Ecto neural progenitor cell (in vitro differentiated cells): ENCODE data around the gene ELN.

ENCODE experiments used
- DNase-seq: peaks from one replicate; pipeline ENCODE4 v3.0.0-alpha.2; 2018; ENCODE audit warnings: low spot score

ELN gene

DNA sequence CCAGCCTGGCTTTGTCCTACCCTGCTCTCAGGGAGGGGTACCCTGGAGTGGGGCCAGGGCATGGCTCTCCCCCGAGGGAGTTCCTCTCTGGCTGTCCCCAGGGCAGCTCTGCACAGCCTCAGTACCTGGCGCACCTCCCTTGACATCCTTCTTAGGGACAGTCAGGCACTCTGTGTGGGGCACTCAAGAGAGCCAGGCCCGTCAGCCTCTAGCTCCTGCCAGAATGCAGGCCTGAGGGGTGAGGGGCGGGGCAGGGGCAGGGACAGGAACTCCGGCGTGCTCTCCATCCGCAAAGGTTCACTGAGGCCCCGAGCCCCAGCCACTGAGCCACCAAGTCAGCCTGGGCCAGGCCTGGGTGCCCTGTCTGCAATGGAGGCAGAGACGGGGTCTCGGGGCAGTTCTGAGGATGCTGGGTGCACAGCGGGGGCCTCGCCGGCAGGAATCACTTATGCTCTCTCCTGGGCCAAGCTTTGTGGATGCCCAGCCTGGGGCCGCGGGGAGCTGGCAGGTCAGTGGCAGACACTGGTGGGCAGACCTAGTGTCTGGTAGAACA lies 65.8 kb downstream of the ELN start:
- DNase-seq, result no peak

DNA sequence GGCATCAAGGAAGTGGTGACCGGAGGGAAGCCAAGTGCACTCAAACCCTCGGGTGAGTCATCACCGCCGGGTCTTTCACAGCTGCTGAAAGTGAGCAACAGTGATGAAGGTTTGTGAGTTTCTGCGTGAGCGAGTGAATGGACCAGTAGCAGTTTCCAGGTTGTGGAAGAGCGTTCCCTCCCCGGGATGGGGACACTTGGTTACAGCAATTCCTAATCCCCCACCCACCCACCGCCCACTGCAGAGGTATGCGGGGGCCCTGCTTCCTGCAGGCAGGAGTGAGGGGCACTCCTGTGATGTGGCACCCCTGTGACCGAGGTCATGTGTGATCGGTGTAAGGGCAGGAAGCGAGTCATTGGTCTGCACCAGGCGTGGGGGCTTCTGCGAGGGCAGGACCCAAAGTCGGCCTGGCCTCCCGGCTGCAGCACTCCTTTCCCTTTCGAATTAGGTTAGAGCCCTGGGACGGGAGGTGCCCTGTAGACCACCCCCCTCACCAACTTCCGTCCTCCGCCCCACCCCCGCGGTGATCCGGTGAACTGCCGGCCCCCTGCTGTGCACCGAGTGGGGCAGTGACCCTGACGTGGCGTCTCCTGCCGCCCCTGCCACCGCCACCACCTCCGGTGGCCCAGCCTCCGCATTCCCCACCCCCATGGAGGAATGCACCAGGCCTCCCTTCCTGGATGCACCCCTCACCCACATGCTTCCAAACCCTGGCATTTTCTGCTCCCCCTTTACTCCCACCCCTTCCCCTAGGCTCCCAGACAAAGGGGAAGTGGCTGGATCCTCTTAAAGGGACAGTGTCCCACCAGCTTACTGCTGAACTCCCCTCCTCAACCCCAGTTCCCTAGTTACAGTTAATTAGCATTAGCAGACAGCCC lies 66.5 kb downstream of the ELN start:
- peak; percentile 65 for DNase-seq

DNA sequence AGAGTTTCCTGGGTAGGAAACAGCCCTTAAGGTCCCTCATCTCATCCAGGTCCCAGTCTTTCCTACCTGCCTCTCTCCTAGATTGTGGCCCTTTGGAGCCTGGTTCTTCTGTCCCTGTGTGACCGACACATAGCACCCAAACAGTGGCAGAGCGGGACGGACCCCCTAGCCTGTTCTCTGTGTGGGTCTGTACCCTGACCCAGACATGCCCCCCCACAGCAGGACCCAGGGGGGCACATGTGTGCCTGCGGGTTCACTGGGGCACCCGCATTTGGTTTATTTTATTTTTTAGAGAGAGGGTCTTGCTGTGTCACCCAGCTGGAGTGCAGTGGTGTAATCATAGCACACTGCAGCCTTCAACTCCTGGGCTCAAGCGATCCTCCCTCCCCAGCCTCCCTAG lies 67.2 kb downstream of the ELN start:
- no peak for DNase-seq

DNA sequence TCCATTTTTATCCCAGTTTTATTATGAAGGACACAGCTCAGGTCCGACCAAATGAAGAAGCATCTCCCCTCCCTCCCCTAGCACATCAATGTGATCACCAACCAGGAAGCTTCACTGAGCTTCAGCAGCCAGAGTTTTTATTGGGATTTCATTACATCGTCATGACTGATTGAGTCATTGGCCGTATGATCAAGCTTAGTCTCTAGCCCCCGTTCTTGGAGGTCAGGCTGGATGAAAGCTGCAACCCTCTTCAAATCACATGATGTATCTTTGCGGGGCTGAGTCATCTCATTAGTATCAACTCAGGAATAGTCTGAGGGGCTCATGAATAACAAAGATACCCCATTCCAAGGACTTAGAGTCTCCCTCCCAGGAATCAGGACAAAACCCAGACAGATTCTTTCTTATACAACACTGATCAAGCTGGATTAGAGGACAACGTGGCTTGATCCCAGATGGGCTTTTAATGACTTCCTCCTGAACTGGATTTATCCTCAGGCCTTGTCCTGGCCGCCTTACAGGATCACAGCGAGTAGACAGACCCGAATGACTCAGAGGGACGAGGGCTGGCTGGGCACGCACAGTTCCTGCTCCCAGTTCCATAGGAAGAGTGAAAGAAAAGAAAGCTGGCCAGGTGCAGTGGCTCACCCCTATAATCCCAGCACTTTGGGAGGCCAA lies 70.1 kb downstream of the ELN start:
- DNase-seq, result no peak

DNA sequence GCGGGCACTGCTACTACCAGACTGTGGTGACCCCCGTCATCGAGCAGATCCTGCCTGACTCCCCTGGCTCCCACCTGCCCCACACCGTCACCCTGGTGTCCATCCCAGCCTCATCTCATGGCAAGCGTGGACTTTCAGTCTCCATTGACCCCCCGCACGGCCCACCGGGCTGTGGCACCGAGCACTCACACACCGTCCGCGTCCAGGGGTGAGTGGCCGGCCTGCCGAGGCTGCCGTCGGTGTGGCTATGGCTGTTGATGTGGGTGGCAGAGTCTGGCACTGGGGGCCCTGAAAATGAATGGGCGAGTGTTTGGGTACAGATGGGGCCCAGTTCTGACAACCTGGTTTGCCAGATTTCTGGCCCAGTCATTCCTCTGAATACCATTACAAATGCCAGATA lies 71.1 kb downstream of the ELN start:
- no peak for DNase-seq

DNA sequence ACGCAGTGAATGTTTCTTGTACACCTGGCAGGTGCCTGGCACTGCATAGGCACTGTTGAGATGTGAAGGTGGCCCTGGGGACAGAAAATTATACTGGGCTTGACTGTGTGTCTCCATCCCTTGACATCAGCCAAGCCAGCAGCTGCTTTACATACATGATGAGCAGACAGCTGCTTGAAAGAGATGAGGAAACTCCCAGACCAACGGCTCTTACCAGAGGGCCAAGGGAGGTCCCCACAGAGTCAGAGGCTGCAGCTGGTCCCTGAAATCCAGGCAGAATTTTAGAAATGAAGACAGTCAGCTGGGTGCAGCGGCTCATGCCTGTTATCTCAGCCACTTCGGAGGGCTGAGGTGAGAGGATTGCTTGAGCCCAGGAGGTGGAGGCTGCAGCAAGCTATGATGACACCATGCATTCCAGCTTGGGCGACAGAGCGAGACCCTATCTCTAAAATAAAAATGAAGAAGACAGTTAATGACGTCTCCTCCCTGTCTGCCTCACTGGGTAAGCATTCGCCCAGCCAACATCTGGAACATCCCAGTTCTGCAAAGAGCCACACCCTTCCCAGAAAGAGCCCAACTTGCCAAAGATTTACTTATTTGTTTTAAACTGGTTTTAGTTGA lies 73.2 kb downstream of the ELN start:
- DNase-seq, result no peak

DNA sequence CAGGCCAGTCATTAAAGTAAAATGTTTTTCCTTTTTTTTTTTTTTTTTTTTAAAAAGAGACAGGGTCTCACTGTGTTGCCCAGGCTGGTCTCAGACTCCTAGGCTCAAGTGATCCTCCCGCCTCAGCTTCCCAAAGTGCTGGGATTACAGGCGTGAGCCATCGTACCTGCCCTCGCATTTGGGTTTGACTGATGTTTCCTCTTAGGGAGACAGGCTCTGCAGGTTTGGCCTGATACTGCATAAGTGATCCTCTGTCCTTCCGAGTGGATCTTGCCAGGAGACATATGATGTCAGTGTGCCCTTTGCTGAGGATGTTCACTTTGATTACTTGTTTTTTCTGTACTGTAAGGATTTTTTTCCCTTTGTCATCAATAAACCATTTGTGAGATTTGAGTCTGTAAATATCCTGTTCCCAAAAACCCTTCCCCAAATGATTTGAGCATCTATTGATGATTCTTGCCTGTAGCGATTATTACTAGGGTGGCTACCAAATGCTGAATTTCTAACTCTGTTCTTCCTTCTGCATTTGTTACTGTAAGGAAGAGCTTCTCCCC lies 75.3 kb downstream of the ELN start:
- no peak for DNase-seq

DNA sequence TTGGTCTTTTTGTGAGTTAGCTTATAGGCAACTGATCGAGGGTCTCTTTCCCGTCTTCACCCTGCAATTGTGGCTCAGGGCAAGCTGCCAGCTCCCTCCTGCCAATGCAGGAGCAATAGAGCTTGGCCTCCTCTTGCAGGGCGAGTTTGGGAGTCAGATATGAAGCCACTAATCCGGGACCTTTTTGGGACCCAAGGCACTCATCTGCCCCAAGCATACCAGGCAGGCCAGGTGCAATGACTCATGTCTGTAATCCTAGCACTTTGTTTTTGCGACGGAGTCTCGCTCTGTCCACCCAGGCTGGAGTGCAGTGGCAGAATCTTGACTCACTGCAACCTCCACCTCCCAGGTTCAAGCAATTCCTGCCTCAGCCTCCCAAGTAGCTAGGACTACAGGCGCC lies 76.7 kb downstream of the ELN start:
- DNase-seq, result no peak

DNA sequence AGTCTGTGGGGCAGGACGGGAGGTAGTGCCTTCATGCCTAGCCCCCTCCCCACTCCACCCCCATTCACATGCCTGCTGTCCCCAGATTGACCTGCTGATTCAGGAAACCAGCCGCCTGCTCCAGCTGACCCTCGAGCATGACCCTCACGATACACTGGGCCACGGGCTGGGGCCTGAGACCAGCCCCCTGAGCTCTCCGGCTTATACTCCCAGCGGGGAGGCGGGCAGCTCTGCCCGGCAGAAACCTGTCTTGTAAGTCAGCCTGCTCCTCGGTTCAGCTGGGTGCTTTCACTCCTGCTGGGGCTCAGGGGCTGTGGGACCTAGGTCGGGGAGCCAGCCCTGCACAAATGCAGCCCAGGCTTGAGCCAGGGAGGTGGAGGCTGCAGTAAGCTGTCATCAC lies 78.0 kb downstream of the ELN start:
- no peak for DNase-seq

DNA sequence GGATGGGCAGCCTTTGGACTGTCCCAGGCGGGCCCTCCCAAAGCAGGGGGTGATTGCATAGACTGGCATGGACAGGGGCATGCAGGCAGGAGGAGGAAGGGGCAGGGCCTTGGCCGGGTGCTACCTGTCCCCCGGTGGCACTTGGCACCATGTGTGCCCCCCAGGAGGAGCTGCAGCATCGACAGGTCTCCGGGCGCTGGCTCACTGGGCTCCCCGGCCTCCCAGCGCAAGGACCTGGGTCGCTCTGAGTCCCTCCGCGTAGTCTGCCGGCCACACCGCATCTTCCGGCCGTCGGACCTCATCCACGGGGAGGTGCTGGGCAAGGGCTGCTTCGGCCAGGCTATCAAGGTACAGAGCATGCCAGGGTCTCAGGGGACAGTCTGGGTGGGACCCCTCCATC lies 78.9 kb downstream of the ELN start:
- no peak for DNase-seq

DNA sequence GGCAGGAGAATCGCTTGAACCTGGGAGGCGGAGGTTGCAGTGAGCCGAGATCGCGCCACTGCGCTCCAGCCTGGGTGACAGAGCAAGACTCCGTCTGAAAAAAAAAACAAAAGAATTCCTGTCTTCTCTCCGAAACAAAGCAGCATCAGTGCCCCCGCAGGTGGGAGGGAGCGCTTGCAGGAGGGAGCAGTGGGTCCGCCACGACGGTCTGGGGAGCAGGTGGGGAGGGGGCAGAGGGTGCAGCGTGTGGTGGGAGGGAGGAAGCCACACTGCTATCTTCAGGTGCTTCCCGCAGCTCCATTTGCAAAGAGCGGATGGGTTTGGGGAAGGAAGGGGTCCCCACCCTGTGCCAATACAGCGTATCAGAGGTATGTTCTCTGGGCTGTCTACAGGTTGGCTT lies 87.4 kb downstream of the ELN start:
- no peak for DNase-seq

DNA sequence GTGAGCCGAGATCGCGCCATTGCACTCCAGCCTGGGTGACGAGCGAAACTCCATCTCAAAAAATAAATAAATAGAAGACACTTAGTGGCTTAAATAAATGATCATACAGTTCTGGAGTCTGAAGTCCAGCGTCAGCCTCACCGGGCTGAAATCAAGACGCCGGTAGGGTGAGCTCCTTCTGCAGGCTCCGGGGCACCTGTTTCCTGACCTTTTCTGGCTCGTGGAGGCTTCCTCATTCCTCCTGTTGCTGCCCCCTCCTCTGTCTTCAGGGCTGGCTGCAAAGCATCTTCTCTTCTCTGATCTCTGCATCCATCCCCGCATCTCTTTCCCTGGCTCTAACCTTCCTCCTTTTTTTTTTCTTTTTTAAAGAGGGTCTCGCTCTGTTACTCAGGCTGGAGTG lies 88.4 kb downstream of the ELN start:
- DNase-seq, result no peak
